Measurements from ENCODE around the gene RDH16.
"Not testable (repeated sequence)": the region's sequence is repeated elsewhere in the genome, so short reads cannot be mapped to it uniquely, and the experiment has no call there.

RDH16 gene

DNA sequence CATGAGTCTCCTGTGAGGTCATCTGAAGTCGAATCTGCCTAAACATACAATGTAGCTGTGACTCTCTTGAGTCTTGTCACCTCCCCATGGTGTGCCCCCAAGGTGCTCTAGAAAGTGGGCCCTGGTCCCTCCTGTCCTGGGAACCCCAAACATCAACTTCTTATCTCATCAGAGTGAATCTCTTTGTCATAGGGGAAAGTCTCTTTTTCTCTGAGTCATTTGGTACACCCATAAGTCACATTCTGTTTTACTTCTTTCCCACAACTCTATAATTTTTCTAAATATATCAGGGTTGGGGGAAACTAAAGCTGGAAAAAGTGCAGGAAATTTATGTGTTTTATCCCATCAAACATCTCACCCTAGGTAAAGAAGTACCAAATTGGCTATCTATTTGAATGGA is 36.1 kb downstream of the RDH16 start:
- DNase-seq (ENCODE audit: low spot score) = no peak

DNA sequence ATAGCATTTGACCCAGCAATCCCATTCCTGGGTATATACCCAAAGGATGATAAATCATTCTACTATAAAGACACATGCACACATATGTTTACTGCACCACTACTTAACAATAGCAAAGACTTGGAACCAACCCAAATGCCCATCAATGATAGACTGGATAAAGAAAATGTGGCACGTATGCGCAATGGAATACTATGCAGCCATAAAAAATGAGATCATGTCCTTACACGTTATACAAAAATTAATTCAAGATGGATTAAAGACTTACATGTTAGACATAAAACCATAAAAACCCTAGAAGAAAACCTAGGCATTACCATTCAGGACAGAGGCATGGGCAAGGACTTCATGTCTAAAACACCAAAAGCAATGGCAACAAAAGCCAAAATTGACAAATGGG is 39.3 kb downstream of the RDH16 start:
- not testable (repeated sequence) for DNase-seq (ENCODE audit: low spot score)

DNA sequence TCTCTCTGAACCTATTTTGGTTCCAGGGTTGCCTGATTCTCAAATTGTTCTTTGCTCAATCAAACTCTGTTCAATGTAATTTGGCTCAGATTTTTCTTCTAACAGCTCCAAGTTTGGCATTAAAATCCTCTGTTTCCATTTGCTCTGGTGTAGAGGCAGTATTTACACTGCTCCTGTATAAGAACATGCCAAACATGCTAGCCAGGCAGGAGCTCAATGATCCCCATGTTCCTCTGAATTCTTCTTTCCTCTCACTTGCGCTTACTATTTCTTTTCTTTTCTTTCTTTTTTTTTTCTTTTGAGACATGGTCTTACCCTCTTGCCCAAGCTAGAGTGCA is 40.4 kb downstream of the RDH16 start:
- no peak for DNase-seq (ENCODE audit: low spot score)

DNA sequence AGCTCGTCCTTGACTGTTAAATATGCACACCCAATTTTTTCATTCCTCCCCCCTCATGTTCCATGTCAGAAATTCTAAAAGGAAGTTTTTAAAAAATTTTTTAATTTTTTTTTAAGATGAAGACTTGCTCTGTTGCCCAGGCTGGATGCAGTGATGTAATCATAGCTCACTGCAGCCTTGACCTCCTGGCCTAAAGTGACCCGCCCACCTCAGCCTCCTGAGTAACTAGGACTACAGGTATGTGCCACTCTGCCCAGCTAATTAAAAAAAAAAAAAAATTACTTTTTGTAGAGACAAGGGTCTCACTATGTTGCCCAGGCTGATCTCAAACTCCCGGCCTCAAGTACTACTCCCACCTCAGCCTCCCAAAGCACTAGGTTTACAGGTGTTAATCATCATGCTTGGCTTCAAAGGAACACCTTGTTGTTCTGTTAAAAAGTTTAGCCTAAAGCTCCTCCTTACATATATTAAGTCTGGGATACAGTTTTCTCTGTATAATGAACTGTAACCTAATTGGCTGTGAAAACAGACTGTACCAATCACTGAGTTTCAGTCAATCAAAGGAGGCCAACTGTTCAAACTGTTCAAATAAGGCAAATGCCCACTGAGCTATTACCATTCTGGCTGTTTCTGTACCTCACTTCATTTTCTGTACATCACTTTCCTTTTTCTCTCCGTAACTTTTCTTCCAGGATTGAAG is 41.0 kb downstream of the RDH16 start:
- no peak for DNase-seq (ENCODE audit: low spot score)

DNA sequence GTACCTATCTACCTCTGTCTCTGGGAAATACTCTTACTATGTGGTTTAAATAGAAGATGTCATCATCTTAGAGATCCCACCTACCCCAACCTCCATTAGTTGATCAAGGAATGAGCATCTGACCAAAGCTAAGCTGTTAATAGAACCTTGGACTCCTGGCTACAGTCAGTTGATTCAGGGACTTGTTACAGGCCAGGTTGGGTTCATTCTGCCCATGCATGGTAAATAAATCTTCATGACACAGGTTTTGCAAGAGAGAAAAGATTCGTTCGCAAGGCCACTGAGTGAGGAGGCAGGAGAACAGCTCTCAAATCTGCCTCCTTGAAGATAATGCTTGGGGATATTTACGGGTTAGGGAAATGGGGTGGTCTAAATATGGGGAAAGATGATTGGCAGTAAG is 42.7 kb downstream of the RDH16 start:
- DNase-seq (ENCODE audit: low spot score) = no peak

DNA sequence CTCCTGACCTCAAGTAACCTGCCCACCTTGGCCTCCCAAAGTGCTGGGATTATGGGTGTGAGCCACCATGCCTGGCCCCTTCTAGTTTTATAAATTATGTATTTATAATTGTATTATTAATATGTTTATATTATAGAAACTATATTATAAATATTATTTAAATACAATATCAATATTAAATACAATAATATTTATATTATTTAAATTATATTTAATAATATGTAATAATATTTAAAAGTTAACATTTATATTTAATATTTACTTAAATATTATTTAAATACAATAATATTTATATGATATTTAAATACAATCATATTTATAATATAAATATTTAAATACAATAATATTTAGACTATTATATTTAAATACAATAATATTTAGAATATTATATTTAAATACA is 43.2 kb downstream of the RDH16 start:
- no peak for DNase-seq (ENCODE audit: low spot score)

DNA sequence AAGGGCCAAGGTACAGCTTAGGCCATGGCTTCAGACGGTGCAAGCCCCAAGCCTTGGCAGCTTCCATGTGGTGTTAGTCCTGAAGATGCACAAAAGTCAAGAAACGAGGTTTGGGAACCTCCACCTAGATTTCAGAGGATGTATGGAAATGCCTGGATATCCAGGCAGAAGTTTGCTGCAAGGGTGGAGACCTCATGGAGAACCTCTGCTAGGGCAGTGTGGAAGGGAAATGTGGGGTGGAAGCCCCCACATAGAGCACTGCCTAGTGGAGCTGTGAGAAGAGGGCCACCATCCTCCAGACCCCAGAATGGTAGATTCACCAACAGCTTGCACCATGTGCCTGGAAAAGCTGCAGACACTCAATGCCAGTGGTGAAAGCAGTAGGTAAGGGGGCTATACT is 48.0 kb downstream of the RDH16 start:
- not testable (repeated sequence) for DNase-seq (ENCODE audit: low spot score)

DNA sequence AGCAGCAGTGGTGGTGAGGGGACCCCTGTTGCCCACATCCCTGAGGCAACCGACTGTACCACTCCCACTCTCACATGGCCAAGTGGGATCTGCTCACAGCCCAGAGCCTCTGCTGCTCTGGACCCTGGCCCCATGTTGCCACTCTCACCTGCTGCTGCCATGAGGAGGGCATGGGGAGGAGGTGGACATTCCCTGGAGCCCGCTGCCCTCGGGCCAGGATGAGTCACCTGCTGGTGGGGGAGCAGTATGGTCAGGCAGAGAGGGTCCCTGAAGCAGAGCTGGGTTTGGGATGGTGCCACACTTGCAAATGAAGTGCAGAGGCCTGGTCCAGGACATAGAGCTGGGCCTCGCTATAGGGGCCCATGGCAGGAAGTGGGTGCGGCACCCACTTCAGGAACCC is 49.3 kb downstream of the RDH16 start:
- no peak for DNase-seq (ENCODE audit: low spot score)

DNA sequence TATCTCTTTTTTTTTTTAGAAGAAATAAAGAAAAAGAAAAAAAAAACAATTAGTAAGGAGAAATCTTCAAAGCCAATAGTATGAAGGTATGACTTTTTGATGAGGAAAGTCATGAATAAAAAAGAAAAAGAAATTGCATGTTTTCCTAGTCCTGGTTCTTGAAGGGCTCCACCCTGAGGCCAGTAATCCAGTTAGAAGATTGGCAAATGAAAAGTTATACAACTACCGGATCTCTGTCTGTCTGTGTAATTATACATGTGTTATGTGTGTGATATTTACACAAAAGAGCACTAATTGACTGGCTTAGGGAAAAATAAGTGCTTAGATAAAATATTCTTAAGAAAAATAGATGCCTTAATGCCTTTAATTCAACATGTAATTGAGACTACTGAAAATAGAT is 51.6 kb downstream of the RDH16 start:
- DNase-seq (ENCODE audit: low spot score) = no peak

DNA sequence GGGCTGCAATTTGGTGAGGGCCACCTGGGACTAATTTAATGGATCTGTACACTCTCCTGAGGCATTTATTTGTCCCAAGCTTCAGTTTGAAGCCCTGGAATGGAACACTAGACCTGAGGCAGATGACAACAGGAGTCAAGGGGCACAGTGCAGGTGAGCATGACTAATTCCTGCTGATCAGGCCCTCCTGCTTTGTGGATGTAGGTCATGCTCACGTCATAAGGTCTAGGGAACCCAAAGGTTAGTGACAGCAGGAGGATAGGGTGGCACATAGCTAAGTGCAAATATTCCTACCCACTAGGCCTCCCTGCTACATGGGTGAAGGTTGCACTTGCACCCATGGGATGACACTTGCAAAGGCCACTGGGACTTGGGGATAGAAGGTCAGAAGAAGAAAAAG is 54.0 kb downstream of the RDH16 start:
- DNase-seq (ENCODE audit: low spot score) = no peak
